Upper lobe of right lung (tissue), 1 donor: ENCODE results near the gene SPATA7. TPM values are rescaled to one million over a fixed set of nuclear protein-coding genes. Genes with fewer than 3 reads are reported as not detected.
A peak's percentile ranks its signal among the peaks of the same experiment; 100 is the strongest.

Experiments
- ATAC-seq: fragments of 200-7000 bp; cut with Tn5 transposase; one replicate; pipeline ENCODE4 v1.9.1; 2020; ENCODE audit warnings: mild to moderate bottlenecking, moderate library complexity
- DNase-seq: peaks from one replicate; pipeline ENCODE4 v3.0.0-alpha.2; 2020
- H3K27ac ChIP-seq: fragments of 200-600 bp; one replicate; pipeline ENCODE4 v1.8.0; 2022
- H3K27me3 ChIP-seq: fragments of 200-600 bp; one replicate; pipeline ENCODE4 v1.8.0; 2022; ENCODE audit warnings: mild to moderate bottlenecking
- H3K36me3 ChIP-seq: fragments of 200-600 bp; one replicate; pipeline ENCODE4 v1.8.0; 2022
- H3K4me1 ChIP-seq: fragments of 200-600 bp; one replicate; pipeline ENCODE4 v1.8.0; 2022
- H3K4me3 ChIP-seq: fragments of 200-600 bp; one replicate; pipeline ENCODE4 v1.8.0; 2022; ENCODE audit warnings: mild to moderate bottlenecking
- H3K9me3 ChIP-seq: fragments of 200-600 bp; one replicate; pipeline ENCODE4 v1.8.0; 2022
- CTCF ChIP-seq: fragments of 200-600 bp; IDR thresholded peaks from one replicate; pipeline ENCODE4 v1.8.0; 2022; ENCODE audit warnings: antibody characterized with exemption
- intact Hi-C: fragments of 100-400 bp; cut with DNase I; formaldehyde crosslinking; loops from one replicate; pipeline ENCODE4 v1.11.0; 2022
- long read RNA-seq: library from polyadenylated mRNA; unstranded; transcript quantifications from one replicate; pipeline ENCODE4 v2.0.0, GENCODE V29; 2021
- total RNA-seq: library from RNA; stranded (reverse); fragmentation: NEBNext Ultra II Directional; extraction: Animal tissue kit (Norgen Biotek cat#: 25700); gene quantifications from one replicate; pipeline ENCODE4 v1.2.1, GENCODE V29; 2021
- donor health status: DM: no; HTN: yes; CAD: no; lungs with severe emphysema.

SPATA7 gene
- total RNA-seq = 12.3 TPM
- long read RNA-seq, partial matches to known transcripts = 0 of 4 reads
- long read RNA-seq, other reads (novel, unspliced or antisense) = 4 of 4 reads

DNA sequence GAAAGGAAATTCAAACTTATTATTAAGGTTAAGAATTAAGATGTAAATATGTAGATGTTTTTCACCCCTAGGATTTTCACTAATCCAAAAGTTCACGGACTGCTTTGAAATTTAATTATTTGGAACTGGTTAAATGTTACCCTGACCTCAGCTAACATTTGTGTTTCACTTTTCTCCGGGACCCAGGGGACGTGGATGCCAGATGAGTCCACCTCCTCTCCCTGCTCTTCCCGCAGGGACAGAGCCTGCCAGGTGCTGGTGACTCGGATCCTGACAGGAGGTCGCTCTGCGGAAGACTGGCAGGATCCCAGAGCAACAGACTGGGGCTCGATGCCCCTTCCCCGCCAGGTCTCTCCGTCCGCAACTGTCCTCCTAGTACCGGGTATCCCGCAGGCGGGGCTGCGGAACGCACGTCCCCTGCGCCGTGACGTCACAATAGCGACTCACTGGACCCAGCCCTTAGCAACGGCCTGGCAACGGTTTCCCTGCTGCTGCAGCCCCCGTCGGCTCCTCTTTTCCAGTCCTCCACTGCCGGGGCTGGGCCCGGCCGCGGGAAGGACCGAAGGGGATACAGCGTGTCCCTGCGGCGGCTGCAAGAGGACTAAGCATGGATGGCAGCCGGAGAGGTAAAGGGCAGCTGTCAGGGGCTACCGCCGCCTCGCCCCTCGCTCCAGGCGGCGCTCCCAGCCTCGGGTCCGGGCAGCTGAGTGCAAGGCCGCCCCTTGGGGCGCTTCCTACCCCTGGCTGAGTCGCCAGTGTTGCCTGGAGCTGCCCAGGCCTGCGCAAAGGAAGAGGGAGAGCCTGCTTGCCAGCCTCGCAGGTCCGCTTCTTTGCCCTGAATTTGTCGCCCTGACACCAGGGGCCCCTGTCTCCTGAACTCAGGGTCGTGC lies at the start of gene SPATA7:
TSS of gene SPATA7 (plus strand) at position 446 of the 890 bp plus-strand sequence. CDS start at position 608, 162 bp downstream.
- intact Hi-C loops = no loop called here
- TF ChIP-seq CTCF = no peak
- Histone ChIP-seq H3K27ac (peak within 1 kb of the TSS; percentile 88), H3K4me1 (no peaks in the 10 kb centered on the region), H3K36me3 (no peaks in the 10 kb centered on the region), H3K9me3 (no peaks in the 10 kb centered on the region), H3K4me3 (peak within 1 kb of the TSS; percentile 95), H3K27me3 (no peaks in the 10 kb centered on the region)
- DNase-seq = peak; percentile 96
- peak; percentile 99 for ATAC-seq

- H3K4me3 ChIP-seq = no peak overlapping the region
- no peak for TF ChIP-seq CTCF
- ATAC-seq (no peak), DNase-seq (no peak)
- no peaks in the 10 kb centered on the region for H3K9me3 ChIP-seq
- intact Hi-C loops = no loop called here
- H3K36me3 ChIP-seq = no peaks in the 10 kb centered on the region
- no peaks in the 10 kb centered on the region for H3K4me1 ChIP-seq
- H3K27me3 ChIP-seq = no peaks in the 10 kb centered on the region
- H3K27ac ChIP-seq = no peak overlapping the region
Observed at GRCh38 chr14:88340357-88340756, 45.1 kb upstream of the SPATA7 start.

DNA sequence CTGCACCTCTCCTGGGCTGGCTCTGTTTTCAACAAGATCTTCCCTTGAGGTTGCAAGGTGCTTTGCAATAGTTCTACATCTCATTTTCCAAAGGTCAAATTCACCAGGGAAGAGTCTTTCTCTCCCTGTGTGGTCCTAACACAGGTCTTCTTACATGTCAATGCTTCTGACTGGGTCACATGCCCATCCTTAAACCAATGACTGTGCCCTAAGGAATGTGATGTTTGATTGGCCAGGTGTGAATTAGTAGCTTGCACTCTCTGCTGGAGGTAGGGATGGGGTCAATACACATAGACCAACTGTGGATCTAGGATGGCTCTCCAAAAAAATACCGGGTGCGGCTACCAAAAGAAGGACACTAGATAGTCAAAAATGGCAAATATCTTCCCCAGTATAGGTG lies 42.5 kb upstream of the SPATA7 start:
- no peak overlapping the region for H3K4me3 ChIP-seq
- no peak for ATAC-seq
- no peaks in the 10 kb centered on the region for H3K9me3 ChIP-seq
- H3K36me3 ChIP-seq = no peaks in the 10 kb centered on the region
- intact Hi-C loops = no loop called here
- no peak for TF ChIP-seq CTCF
- H3K27ac ChIP-seq = no peak overlapping the region
- H3K27me3 ChIP-seq = no peaks in the 10 kb centered on the region
- H3K4me1 ChIP-seq = no peaks in the 10 kb centered on the region
- no peak for DNase-seq

- no peaks in the 10 kb centered on the region for H3K36me3 ChIP-seq
- intact Hi-C loops = no loop called here
- H3K4me1 ChIP-seq = no peaks in the 10 kb centered on the region
- H3K4me3 ChIP-seq = no peak overlapping the region
- DNase-seq (no peak), ATAC-seq (no peak)
- TF ChIP-seq CTCF = no peak
- H3K27ac ChIP-seq = no peak overlapping the region
- no peaks in the 10 kb centered on the region for H3K9me3 ChIP-seq
- H3K27me3 ChIP-seq = no peaks in the 10 kb centered on the region
Observed at GRCh38 chr14:88346048-88346639, 39.3 kb upstream of the SPATA7 start.

DNA sequence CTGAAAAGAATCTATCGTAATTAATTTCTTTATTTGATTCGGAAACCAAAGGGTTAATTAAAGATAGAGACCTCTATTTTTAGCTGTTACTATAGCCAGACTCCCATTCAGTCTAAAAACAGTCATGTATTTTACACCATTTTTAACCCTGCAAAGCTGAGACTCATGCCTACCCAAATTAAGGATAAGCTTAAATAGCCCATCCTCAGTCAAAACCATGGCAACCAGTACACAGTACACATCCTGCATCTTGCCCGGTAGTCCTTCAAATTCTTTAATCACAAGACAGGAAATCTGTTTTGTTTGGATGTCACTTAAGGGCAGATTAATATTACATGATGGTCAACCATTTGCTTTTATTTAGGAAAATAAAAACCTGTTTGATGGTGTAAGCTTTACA lies 36.9 kb upstream of the SPATA7 start:
- H3K4me3 ChIP-seq = no peak overlapping the region
- no peaks in the 10 kb centered on the region for H3K4me1 ChIP-seq
- ATAC-seq (no peak), DNase-seq (no peak)
- no peak overlapping the region for H3K27ac ChIP-seq
- TF ChIP-seq CTCF = no peak
- H3K36me3 ChIP-seq = no peaks in the 10 kb centered on the region
- intact Hi-C loops = no loop called here
- H3K9me3 ChIP-seq = no peaks in the 10 kb centered on the region
- H3K27me3 ChIP-seq = no peaks in the 10 kb centered on the region
